Embryonic facial prominence (tissue), 1 donor: ENCODE results near the gene SNX18.
"Not testable (repeated sequence)": the region's sequence is repeated elsewhere in the genome, so short reads cannot be mapped to it uniquely, and the experiment has no call there.

Experiments
- DNase-seq: peaks from one replicate; pipeline ENCODE4 v3.0.0-alpha.2; 2016; ENCODE audit errors: extremely low spot score

Gene SNX18, protein sequence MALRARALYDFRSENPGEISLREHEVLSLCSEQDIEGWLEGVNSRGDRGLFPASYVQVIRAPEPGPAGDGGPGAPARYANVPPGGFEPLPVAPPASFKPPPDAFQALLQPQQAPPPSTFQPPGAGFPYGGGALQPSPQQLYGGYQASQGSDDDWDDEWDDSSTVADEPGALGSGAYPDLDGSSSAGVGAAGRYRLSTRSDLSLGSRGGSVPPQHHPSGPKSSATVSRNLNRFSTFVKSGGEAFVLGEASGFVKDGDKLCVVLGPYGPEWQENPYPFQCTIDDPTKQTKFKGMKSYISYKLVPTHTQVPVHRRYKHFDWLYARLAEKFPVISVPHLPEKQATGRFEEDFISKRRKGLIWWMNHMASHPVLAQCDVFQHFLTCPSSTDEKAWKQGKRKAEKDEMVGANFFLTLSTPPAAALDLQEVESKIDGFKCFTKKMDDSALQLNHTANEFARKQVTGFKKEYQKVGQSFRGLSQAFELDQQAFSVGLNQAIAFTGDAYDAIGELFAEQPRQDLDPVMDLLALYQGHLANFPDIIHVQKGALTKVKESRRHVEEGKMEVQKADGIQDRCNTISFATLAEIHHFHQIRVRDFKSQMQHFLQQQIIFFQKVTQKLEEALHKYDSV

DNA sequence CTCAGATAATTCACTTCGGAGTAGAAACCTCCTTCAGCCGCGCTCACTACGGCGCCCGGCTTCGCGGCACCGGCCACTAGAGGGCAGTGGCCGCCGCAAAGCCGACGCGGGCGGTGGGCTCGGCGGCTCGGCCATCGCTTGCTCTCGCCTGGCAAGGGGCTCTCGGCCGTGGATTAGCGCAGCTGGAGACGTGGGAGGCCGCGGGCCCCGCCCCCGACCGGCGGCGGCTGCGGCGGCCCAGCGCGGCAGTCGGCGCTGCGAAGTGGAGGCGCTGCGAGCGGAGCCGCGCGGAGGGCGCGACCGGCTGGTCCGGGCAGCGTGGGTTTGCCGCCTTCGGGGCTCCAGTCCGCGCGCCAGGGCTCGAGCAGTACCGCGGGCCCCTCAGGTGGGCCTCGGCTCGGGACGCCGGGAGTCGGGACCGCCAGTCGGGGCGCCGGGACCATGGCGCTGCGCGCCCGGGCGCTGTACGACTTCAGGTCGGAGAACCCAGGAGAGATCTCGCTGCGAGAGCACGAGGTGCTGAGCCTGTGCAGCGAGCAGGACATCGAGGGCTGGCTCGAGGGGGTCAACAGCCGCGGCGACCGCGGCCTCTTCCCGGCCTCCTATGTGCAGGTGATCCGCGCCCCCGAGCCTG lies at the start of gene SNX18:
Gene SNX18 (plus strand): TSS at position 248 of the 634 bp plus-strand sequence. CDS start 194 bp downstream, at position 442.
- DNase-seq: peak; percentile 82

- no peak for DNase-seq
Measured at GRCh38 chr5:54469622-54470021, 47.9 kb upstream of the SNX18 start.

DNA sequence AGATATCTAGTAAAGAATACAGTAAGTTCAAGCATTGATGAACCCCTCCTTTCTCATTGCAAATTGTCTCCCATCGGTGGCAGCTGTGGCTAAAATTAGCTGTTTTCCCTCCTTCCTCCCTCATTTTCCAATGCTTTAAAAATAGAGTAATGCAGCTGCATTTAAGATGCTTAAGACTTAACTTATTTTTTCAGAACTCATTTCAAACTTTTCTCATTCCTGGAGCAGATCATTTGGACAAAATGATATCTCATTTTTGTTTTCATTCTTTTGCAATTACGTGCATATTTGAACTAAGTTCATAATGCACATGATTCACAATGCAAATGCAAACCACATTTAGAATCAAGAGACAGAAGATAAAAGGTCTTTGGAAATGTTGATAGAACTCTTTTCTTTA lies 47.4 kb upstream of the SNX18 start:
- DNase-seq: peak; percentile 13

DNA sequence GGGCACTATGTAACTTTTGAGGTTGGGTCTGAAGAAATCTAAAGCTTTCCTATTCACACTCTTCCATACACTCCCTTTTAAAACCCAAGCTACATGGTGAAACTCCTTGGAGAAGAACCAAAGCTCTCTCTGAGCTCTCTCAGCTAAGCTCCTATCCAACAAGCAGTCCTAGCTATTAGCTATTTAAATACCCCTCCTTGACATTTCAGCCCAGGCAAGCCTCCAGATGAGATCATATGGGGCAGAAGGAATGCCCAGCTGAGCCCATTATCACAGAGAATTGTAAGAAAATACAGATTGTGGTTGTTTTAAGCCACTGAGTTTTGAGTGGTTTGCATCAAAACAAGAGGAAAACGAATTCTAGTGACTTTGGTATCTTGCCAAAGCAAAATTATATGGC lies 46.9 kb upstream of the SNX18 start:
- no peak for DNase-seq

GRCh38 chr5:54471398-54471797 lies 46.2 kb upstream of the SNX18 start:
- no peak for DNase-seq

- DNase-seq: no peak
Measured at GRCh38 chr5:54476682-54477081, 40.9 kb upstream of the SNX18 start.

- no peak for DNase-seq
Measured at GRCh38 chr5:54477941-54478478, 39.5 kb upstream of the SNX18 start.

DNA sequence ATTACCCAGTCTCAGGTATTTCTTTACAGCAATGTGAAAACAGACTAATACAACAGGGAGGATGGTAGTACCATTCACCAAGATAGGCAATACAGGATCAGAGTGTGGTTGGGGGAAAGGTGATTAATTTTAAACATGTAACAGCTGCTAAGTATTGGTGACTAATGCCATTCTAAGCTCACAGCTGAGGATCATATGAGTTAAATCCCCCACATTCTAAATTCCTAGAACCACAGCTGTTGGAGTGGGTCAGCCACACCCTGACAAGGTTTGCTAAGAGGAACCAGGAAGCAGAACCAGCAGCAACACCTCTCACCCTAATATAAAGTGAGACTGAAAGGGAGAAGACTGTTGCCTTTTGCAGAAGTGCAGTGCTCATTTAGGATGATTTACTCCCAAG lies 37.3 kb upstream of the SNX18 start:
- no peak for DNase-seq

DNA sequence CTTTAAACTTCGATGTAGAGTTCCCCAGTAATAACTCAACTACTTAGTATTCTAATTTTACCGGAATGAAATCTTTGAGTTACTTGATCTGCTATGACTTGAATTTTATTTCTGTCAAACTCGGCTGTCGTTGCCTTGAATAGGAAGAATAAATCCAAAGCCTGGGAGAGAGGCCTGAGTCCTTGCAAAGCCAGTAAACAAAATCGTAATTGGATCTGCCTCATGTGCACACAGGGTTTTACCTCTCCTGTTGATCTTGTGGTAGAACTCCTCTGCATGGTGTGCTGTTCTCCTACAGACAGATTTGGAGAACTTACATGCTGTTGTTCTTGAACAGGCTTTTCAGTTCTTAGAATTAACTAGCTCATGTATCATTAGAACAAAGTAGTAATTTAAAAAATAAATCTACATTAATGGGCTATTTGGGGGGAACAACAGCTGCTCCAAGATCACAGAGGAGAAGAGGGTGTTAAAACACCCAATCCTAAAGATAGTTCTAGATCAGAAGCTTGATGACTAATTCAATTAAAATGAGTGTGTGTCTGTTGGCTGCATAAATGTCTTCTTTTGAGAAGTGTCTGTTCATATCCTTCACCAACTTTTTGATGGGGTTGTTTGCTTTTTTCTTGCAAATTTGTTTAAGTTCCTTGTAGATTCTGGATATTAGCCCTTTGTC lies 33.2 kb upstream of the SNX18 start:
- no peak for DNase-seq

GRCh38 chr5:54485659-54486058 lies 31.9 kb upstream of the SNX18 start:
- not testable (repeated sequence) for DNase-seq

DNA sequence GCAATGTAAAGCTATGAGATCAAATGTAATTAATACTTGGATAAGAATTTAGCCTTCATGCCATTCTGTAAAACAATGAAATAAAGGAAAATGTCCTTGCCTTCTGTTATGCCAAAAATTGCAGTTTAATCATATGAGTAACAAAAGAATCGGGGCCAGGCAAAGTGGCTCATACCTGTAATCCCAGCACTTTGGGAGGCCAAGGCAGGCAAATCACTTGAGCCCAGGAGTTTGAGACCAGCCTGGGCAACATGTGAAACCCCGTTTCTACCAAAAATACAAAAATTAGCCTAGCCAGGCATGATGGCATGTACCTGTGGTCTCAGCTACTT lies 27.9 kb upstream of the SNX18 start:
- not testable (repeated sequence) for DNase-seq

- DNase-seq: no peak
Measured at GRCh38 chr5:54491326-54491725, 26.2 kb upstream of the SNX18 start.

DNA sequence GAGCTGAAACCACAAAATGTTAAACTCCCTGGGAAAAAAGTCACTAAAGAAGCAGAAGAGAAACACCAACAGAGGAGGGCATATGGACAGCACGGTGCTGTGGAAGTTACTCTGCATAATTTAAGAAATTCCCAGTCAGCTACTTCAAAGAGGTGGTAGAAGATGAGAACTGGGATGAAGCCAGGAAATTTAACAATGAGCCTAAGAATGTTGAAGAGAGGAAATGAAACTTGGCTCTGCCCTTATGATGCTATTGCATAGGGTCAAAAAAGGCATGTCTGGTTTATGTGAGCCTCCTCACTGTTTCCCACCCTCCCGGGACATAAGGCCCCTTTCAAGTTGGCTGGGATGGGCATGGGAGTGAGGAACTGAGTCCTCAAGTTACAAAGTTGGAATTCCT lies 25.4 kb upstream of the SNX18 start:
- DNase-seq: no peak

DNA sequence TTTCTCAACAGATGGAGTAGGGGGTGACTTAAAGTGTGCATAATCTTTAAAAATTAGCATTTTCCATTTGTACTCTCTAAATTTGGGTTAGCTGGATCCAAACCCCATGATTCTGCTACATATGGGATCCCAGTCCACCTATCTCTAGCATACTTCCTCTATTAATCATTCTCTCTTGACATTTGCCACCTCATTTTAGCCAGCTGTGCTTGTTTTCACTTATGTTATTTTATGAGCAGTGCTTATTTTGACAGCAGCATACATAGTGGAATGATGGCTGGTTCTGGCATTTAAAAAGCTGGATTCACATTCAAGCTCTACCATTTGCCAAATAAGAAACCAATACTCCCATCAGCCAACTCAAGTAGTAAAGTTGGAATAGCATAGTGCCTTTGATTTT lies 22.5 kb upstream of the SNX18 start:
- no peak for DNase-seq

DNA sequence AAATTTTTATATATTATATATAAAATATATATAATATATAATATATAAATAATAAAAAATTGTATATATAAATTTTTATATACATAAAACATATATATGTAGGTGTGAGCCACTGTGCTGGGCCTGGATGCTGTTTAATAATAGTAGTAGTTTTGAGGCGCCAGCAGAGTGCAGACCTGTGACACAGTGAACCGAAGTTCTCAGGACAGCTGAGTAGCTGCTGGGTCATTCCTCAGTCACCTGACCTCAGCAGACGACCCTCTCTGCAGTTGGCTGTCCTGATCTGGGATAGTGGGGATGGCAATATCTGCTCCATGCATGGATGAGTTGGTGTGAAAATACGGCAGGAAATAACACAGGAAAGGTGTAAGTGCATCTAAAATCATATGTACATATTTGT lies 3.3 kb upstream of the SNX18 start:
- DNase-seq: no peak

- no peak for DNase-seq
Measured at GRCh38 chr5:54514841-54515432, 2.6 kb upstream of the SNX18 start.

- DNase-seq: no peak
Measured at GRCh38 chr5:54515634-54516033, 1.9 kb upstream of the SNX18 start.

GRCh38 chr5:54516051-54516655 lies 1.4 kb upstream of the SNX18 start:
- DNase-seq: no peak

DNA sequence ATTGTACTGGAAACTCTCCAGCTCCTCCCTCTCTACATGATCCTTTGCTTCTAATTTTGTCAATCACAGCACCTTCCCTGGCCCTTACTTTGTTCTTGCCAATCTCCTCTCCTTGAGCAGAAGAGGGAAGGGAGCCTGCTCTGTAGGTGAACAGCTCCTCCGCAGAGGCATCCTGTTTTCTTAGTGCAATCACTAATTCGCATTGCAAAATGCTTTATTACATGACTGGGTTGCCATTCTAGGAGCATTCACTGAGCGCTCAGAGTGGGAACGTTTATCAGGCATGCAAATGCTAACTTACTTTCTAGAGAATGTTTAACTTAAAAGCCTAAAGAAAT lies 416 bp upstream of the SNX18 start:
- DNase-seq: no peak

- no peak for DNase-seq
Measured at GRCh38 chr5:54518146-54518817, 723 bp downstream of the SNX18 start.
